ENCODE measurements around the gene CNTNAP2.

- TF ChIP-seq GATA2 (IDR thresholded peaks at IDR 0.05; ENCODE audit: low read depth, low read length) (no peak), GATA3 (IDR thresholded peaks at IDR 0.05; ENCODE audit: low read depth, low read length) (no peak)
Measured at GRCh38 chr7:148270576-148270975, 2154.0 kb downstream of the CNTNAP2 start.
